SK-N-SH (cell line): ENCODE data around the gene MYL12B.

Experiments
- CTCF ChIP-seq: fragments of 200-600 bp; sonication (generic); IDR thresholded peaks from 2 replicates; pipeline ENCODE4 v1.6.1; 2017; ENCODE audit warnings: antibody characterized with exemption, mild to moderate bottlenecking, moderate library complexity
- POLR2AphosphoS5 ChIP-seq: IDR thresholded peaks from 2 replicates; pipeline ENCODE4 v1.6.1; 2012; ENCODE audit warnings: low read depth, low read length
- RAD21 ChIP-seq: IDR thresholded peaks from 2 replicates; pipeline ENCODE4 v1.6.1; 2012; ENCODE audit warnings: mild to moderate bottlenecking, low read length

GRCh38 chr18:3236470-3236869 is 25.5 kb upstream of the MYL12B start:
- TF ChIP-seq RAD21 (no peak), CTCF (no peak), POLR2AphosphoS5 (no peak)
